ENCODE results near the gene TCHHL1.
A peak's percentile ranks its signal among the peaks of the same experiment; 100 is the strongest.

The TCHHL1 gene

DNA sequence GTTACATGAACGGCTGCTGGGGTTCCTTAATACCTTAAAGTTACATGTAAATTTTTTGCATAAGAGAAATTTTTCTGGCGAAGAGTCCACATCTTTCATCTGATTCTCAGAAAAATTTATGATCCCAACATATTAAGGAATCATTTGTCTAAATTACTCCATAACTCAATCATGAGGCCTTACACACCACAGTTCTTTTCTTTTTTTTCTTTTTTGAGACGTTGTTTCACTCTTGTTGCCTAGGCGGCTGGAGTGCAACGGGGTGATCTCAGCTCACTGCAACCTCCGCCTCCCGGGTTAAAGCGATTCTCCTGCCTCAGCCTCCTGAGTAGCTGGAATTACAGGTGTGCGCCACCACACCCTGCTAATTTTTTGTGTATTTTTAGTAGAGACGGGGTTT is 50.0 kb downstream of the TCHHL1 start:
- DNase-seq (ENCODE audit: low read depth): no peak

DNA sequence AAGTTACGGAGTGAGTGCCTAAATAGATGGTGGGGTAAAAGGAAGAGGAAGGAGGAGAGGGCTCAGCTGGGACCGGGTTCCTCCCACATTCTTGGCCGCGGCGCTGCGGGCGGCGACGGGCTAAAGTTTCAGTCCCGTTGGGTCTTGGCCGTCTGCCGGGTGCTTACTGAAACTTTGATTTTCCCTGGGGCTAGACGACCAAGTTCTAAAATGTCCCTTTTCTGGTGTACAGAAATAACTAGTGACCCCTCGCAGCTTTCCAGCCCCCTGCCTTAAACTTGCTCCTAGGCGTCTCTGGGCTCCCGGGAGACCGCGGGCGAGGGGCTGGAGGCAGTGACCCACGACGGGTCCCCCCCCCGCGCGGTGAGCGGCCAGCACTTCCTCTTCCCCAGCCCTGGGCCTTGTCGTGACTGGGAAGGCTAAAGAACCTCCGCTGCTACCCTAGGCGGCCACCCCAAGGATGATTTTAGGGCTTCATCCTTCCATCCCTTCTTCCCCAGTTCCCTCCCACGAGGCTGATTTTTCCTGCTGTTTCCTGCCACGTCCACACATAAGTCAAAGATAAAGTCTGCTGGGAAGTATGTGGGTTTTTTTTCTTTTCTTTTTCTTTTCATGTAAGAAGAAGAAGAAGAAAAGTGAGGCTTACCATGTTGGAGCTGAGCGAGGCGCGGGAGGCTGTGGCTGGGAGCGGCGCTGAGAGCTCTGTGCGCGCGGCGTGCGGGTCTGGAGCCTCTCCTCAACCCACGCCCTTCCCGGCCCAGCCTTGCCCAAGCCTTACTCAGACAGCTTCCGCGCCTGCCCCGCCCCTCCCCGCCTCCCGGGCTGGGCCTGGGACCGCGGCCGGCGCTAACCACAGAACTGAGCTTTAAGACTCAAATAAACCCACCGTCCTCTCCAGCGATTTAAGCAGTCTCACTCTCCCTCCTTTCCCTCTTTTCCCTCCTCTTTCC is 52.3 kb downstream of the TCHHL1 start, which contains the start of gene S100A11:
Gene S100A11 (minus strand): TSS at position 738 of the 950 bp plus-strand sequence. CDS start 89 bp downstream, at position 649.
- DNase-seq (ENCODE audit: low read depth): peak; percentile 62

DNA sequence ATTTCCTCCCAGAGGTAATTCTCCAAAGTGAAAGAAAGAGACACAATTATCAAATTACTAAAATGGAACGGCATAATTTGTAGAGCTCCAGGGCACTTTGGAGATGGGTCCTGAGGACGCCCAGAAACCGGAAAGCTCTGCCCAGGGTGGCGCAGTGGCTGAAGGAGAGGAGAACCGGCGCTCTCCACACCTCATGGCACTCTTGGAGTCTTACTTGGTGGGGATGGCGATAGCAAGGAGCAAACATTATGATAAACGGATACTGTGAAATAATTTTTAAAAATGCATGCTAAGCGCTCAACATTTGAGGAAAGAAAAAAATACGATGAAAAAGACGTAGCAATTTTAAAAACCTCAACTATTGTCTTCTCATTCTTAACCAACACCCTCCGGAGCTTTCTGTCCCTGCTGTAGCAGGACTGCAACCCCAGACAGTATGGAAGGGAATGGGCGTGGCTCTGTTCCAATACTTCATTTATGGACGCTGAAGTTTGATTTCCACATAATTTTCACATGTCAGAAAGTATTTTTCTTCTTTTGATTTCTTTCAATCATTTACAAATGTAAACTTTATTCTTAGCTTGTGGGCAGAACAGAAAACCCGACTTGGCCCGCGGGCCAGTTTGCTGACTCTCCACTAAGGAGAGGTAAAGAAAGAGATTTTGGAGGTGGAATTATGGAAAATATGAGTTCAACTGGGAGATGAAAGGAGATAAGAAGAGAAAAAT is 53.2 kb downstream of the TCHHL1 start:
- DNase-seq (ENCODE audit: low read depth): no peak

DNA sequence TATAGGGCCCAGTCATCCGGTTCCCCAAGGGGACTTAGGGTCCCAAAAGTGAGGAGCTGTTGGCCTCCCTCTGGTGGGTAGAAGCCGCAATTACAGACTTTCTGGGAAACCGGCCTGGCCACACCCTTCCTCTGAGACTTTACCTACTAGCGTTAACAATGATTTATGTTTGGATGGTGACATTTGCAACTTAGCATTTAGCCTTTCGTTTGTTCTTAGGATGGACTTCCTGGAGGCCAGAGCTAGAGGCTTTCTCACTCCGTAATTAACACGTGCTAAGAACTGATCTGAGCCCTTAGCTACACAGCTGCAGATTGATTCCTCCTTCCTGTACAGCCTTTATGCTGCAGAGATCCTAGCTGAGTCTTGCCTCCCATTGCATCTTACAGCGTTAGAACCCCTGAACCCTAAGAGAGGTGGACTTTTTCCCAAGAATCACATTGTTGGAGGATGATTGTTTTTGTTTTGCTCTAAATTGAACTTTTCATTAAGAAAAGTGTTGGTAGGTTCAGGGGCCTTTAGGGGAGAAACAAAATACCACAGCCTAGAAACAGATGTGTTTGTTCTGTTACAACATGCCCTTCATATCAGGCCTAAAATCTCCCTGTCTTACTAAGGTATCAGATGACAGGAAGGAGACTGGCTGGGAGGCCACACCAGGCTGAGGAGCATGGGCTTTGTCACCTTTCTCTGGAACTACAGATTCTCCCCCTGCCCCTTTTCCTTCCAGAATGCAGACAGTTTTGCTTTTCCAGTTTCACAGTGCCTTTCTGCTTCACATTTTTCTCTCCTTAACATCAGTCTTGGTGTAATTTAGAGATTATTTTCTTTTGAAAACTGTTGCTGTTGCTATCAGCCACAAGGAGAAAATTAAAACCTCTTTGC is 54.0 kb downstream of the TCHHL1 start:
- peak; percentile 46 for DNase-seq (ENCODE audit: low read depth)

DNA sequence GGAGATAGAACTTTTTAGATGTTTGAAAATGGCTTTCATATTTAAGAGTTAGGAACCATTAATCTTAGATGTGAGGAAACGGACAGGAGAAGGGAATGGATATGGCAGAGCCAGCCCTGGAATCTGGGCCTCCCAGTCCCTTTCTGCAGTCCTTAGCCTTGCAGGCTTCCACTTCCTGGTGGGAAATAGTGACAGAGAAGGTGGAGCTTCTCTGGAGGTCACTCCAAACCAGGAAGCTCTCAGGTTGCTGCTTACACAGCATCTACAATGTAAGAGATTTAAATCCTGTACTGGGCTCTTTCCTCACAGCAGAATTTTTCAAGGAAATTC is 54.6 kb downstream of the TCHHL1 start:
- no peak for DNase-seq (ENCODE audit: low read depth)
